HG02840 (cell line): ENCODE results near the gene CFAP57.

Experiments
- ATAC-seq: cut with Tn5 transposase; IDR thresholded peaks from one replicate; pipeline ENCODE4 v1.9.1; 2021; ENCODE audit warnings: mild to moderate bottlenecking, moderate library complexity, moderate number of reproducible peaks; ENCODE audit not compliant: unreplicated experiment, low FRiP score

The CFAP57 gene

DNA sequence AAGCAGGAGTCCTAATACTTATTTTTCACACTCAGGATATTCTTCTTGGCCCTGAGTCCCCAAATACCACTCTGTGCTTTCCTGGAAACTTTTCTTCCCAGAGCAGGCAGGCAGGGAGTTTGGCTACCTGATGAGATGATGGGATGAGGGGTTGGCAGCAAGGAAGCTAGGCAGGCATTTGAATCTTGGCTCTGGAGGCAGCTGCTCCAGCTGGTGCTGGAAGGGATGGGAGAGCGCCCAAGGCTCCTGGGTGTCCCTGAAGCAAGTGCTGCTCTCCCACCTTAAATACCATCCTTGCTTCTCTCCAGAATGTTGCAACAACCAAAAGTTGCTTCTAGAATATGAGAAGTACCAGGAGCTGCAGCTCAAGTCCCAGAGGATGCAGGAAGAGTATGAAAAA is 49.7 kb downstream of the CFAP57 start:
- no peak for ATAC-seq

DNA sequence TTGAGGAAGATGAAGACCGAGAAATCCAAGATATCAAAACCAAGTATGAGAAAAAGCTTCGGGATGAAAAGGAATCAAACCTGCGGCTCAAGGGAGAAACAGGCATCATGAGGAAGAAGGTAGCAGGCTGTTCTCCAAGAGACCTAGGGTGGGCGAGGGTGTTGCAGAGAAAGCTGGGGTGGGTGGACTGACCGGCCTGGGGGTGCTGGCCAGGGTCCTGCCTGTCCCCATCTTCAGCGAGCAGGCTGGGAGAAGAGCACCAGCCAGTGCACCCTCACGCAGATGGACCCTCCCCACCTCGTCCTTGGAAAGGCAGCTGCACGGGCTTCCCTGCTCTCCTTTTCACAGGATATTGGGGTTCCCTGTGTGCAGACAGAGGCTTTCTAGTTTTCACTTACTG is 50.7 kb downstream of the CFAP57 start:
- ATAC-seq: no peak

DNA sequence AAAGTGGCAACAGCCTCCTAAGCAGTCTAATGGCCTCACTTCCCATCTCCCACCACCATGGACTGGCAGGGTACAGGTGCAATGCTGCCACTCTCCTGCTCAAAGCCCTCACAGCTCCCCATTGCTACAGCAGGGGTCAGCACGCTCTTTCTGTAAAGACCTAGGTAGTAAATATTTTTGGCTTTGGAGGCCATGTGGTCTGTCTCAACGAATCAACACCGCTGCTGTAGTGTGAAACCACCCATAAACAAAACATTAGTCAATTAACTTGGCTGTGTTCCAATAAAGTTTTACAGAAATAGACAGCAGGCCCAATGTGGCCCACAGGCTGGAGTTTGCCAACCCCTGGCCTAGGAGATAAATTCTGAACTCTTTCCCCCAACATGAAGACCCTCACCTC is 53.0 kb downstream of the CFAP57 start:
- ATAC-seq: no peak

DNA sequence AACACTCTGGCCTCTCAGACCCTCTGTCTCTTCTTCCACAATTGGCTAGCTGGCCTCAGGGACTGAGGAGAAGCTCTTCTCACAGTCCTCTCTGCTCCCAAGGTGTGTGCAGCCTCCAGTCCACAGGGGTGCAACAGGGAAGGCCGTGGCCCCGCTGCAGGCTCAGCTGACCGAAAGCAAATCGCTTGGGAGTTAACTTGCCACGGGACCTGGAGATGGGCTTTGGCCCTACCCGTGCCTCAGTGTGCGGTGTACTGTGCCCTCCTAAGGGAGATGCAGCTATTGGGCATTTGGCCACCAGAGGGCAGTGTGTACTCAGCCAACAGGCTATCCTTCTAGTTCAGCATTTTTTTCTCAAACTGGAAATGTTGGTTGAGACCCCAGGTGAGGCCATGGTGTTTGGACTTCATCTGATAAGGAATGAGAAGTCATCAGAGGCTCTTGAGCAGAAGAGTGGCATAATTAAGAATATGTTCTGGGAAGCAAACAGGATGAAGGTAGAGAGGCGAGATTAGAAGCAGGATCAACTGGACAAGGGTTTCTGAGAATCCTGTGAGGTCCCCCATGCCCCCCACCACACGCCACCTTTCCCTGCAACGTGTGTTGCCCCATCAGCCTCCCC is 55.1 kb downstream of the CFAP57 start:
- no peak for ATAC-seq

DNA sequence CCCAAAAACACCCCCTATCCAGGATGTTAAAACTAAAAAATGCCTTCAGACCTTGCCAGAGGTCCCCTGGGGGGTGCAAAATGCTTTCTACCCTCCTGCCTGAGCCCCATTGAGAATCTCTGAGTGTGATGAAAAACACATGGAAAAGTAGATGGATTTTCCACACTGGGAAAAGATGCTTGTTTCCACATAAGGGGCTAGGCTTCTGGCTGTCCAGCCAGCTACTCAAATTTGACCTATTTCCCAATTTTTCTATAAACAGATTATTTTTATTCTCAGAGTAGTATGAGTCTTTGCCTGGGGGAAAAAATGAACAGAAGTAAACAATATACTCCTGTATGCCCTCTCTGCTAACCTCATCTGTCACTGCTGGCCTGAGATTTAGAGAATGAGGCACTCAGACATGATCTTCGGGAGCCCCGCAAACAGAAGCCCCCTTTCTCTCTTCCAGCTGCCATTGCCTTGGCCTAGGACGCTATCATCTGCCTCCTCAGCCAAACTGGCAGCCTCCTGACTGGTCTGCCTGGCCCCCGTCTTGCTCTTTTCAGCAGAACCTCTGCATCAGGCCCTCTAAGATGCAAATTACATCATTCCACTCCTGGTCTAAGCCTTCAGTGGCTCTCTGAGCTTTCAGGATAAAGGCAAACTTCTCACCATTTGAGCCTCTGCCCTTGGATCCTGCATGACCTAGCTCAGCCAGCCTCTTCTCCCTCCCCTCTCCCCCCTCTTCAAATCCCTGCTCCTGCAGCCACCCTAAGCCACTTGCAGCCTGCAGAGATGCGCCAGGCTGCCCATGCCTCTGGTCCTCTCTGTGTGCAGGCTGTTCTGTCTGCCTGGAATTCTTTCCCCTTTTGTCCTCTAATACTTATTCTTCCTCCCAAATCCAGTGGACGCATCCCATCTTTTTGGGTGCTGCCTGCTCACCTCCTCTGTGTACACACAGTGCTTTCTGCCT is 58.0 kb downstream of the CFAP57 start:
- no peak for ATAC-seq

DNA sequence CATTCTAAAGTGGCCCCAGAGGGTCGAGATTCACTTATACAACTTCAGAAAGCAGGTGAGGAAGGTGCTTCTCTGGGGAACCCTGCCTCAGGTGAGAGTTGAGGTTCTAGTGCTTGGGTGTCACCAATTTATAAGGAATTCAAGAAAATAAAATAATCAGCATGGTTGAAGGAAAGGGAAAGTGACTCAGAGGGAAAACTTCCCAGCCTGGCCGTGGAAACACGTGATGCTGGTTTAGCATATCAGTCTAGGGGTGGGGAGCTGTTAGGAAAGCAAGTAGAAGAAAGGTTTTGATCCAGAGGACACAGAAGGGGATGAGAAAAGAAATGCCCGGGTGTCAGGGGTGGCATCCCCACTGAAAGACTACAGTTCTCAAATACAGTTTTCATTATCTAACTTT is 59.9 kb downstream of the CFAP57 start:
- no peak for ATAC-seq

DNA sequence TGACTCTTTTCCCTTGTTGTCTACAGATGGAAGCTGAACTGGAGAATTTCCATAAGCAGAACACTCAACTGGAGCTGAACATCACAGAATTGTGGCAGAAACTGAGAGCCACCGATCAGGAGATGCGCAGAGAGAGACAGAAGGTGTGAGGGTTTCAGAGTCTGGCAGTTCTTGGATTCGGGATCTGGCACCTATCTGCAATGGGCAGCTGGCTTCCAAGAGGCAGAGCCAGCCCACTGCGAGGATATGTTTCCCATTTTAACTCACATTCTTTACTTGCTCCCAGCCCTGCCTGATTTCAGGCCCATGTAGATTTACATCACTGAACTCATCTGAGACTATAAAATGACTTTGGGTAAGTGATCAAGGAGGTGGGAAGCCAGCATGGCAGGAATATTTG is 60.4 kb downstream of the CFAP57 start:
- no peak for ATAC-seq

DNA sequence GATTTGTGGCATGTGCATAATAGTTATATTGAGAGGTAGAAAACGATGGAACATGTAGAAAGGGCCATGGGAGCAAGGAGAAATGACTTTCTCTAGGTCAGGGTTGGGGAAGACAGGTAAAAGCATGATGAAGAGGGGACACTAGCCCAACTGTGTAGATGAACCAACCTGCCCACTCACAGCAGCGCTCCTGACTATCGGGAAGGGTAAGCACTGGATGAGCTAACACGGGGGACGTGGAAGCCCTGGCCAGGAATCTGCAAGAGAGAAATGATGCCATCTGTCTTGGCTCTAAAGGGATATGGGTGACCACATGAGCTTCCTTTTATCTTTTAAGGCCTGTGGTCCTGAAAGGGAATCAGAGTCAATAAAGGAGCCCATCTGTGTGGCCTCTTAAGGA is 61.5 kb downstream of the CFAP57 start:
- ATAC-seq: no peak

DNA sequence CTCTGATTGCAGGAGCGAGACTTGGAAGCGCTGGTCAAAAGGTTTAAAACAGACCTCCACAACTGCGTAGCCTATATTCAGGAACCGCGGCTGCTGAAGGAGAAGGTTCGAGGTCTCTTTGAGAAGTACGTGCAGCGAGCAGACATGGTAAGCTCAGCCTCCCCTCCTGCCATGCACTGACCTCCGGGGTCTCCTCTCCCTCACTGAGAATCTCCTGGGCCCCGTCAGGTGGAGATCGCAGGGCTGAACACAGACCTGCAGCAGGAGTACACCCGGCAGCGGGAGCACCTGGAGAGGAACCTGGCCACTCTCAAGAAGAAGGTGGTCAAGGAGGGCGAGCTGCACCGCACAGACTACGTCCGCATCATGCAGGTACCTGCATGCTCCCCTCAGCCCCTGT is 62.1 kb downstream of the CFAP57 start:
- no peak for ATAC-seq

DNA sequence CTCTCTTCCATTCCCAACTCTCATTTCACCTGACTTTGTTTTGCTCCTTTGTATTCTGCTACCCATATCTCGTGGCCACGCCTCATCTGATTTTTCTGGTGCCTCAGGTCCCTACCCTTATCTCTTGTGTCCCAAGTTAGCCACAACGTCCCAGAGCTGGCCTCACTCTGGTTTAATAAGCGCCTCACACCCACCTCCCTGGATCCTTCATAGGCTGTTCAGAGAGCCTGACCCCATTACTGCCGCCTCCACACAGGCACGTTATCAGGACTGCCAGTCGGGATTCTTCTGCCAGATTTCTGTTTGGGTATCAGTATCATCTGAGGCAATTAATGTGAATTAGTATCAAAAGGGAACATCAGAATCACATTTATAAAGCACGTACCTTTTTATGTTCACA is 62.9 kb downstream of the CFAP57 start:
- ATAC-seq: no peak

DNA sequence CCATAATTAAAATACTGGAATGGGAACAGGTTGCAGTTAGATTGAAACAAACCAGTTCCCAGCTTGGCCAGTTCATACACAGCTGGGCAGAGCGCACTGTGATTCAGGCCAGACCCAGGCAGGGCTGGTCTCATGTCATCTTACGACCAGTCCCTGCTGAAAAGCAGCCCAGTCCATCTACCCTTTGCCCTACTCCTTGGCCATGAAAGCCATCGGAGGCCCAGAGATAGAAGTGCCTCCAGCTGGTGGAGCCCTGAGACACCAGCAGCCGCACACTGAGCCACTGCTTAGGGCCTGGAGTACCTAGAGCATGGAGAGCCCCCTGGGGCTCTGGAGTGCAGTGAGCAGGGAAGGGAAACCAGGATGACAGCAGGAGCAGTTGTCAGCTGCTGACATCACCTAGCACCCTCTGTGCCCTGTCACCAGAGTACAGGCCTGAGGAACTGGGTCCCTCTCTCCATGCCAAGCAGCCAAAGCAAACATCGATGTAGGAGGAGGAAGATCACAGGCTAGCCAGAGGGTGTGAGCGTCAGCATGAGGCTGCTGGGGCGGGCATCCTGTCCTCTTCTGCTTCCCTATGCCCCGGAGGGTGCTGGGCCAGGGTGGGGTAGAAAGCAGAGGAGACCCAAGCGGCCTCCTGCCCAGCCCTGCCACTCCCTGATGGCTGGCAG is 63.5 kb downstream of the CFAP57 start:
- no peak for ATAC-seq

DNA sequence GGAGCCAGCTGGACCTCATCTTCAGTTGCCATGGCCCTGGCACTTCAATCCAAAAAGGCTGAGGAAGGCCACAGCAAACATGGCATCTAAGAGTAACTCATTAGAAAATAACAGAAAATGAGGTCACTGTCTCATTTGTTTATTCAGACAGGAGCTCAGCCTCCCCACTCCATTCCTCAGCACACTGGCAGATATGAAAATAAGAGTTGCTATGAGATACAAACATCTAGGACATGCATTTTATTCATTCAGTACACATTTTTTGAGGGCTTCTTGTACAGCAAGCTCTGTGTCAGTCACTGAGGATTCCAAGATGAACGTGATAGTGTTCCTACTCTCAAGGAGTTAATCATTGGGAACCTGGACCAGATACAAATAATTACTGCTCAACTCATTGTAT is 65.0 kb downstream of the CFAP57 start:
- ATAC-seq: no peak

DNA sequence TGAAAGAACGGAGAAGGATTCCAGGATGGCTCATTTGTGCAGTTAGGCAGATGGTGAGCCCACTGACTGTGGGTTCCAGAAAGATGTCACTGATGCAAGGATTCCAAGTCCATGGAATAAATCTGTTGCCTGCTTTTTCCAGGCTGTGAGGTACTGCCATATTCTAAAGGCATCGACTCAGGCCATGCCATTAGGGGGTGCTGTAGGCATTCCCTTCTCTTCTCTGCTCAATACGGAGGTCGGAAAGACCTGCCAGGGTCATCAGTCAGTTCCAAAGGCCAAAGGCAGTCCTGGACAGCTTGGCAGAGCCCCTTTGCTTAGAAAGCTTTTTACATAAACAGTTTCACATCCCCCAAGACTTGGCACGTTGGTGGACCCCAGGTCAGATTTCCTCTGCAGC is 66.0 kb downstream of the CFAP57 start:
- ATAC-seq: no peak

DNA sequence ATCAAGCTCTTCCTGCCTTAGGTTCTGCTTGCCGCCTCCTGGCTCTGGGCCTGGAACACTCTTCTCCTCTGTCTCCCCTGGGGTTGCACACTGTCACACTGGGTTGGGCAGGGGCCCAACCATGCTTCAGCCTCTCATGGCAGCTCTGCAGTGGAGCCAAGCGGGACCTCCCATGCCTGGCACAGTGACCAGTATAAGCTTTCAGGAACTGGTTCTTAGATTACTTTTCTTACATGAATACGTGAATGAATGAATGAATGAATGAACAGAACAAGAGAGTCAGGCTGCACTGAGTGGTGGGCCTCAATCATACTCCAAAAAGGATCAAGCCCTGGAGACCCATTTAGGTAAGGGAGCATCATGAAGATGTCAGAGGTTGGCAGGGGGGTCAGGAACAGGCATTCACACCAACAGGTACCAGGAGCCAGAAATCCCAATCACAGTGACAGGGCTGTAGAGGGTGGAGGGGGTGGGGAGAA is 66.9 kb downstream of the CFAP57 start:
- ATAC-seq: no peak

DNA sequence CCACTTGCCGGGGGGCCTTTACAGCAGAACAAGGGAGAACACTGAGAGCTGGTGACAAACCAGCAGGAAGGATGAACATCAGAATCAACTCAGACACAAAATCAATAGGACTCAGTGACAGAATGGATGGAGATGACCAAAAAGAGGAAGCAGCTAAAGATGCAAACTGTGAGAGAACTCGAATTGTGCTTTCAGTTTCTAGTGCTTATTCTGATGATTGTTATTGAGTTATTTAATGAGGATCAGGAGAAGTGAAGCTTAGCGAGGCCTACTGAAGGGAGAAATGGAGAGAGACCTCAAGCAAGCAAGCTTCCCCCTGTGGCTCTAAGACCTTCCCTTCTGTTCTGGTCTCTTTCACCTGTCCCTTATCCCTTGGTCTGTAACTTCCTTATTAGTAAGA is 67.4 kb downstream of the CFAP57 start:
- ATAC-seq: no peak

DNA sequence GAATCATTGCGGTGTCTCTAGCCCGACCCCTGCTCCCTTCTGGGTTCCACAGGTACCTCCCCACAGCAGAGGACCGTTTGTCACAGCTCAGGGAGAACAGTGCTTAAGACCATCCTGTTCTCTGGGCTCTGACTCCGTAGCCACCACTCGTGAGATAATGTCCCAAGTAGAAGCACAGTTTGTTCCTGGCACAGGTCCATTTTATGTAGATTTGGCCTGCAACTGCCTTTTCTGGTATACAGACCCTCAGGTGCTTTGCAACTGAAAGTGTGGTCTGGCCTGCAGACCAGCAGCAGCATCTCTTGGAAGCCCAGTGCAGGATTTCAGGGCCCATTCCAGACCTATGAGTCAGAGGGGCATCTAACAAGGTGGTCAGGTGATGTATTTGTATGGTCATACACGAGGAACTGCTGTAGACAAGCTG is 69.3 kb downstream of the CFAP57 start:
- no peak for ATAC-seq

DNA sequence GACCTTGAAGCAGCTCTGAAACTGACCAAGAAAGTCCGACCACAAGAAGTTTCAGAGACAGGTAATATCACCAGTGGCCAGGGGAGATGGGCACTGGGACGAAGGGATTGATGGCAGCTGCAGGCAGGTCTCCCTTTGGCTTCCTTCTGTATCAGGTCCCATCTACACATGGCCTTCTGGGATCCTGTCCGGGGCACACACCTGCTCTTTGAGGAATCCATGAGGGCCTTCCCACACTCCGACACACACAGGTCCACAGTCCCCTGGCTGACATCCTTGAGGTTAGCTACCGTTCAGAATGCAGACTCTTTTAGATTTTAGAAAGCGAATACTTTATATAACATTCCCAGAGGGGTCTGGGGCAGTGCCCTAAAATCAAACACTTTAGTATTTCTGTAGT is 71.2 kb downstream of the CFAP57 start:
- no peak for ATAC-seq

DNA sequence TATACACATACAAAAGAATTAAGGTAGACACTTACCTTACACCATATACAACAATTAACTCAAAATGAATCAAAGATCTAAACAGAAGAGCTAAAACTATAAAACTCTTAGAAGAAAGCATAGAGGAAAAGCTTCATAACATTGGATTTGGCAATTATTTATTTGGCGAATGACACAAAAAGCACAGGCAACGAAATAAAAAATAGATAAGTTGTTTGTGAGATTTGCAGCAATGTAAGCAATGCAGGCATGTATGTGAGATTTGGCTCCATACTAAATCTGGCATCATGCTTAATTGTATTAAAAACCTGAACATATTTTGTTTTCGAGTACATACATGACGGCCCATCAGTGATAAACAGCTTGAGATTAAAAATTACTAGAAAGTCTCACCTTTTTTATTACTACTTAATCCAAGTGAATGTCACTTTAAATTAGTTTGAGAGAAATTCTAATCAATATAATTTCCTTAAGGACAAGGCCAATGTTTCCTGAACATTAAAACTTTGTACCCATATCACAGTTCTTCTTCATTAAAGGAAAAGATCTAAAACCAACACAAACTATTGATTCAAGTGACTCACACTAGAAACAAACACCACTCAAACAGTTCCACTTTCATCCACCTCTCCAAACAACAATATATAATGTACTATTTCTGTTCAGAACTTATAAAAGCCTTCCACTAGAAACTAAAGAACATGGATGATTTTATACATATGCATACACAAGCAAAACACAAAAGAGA is 74.5 kb downstream of the CFAP57 start:
- no peak for ATAC-seq

DNA sequence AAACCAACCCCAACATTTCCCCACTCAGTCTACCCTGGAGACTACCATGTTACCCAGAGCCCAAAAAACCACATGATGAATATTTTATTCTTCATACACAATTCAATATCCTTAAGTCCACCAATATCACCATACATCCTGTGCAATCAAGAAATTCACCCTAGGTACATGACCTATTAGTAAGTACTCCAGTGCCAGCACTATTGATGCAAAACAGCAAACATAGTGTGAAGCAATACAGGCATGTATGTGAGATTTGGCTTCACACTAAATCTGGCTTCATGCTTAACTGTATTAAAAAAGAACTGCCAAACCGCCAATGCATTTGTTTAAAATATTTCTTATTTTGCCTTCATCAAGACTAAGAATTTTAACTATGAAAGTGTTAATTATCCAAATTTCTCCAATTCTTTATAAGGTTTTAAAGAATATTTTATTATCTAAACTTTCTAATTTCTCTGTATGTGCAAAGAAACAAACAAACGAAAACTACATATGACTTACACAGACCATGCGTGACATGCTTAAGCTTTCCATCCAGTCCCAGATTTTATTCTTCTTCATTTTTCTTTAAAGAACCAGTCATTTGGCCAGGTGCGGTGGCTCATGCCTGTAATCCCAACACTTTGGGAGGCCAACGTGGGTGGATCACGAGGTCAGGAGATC is 75.3 kb downstream of the CFAP57 start:
- ATAC-seq: no peak

DNA sequence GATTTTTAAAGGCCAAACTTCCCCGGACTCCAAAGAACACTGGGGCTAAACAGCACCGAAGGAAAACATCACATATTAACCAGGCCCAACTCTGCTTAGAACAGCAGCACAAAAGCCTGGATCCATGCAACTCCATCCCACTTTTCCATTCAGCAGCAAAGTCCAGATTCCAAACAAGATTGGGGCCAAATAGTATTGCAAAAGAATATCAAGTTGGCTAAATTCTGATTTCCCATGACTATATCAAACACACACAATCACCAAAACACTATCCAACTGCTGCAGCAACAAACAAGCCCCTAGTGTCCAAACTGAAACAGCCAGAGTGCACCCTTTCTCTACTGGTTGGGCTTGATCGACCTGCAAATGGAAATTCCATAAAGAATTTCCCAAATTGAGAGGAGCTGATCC is 78.2 kb downstream of the CFAP57 start:
- no peak for ATAC-seq
